SJCRH30 (cell line): ENCODE data around the gene STKLD1. TPM values are rescaled to one million over a fixed set of nuclear protein-coding genes. Genes with fewer than 3 reads are reported as not detected.

Source experiments
- DNase-seq, 2 experiments: peaks; one replicate each; pipeline ENCODE4 v3.0.0-alpha.2; 2015 to 2020
- H3K27ac ChIP-seq: fragments of 250-450 bp; sonication (Bioruptor Pico); 2 replicates; pipeline ENCODE4 v1.5.1; 2020; ENCODE audit warnings: mild to moderate bottlenecking, moderate library complexity
- H3K27me3 ChIP-seq: fragments of 250-450 bp; sonication (Bioruptor Pico); 2 replicates; pipeline ENCODE4 v1.5.1; 2020; ENCODE audit warnings: mild to moderate bottlenecking, moderate library complexity
- H3K36me3 ChIP-seq: fragments of 250-450 bp; sonication (Bioruptor Pico); 2 replicates; pipeline ENCODE4 v1.5.1; 2020; ENCODE audit warnings: mild to moderate bottlenecking, moderate library complexity
- H3K4me1 ChIP-seq: fragments of 250-450 bp; sonication (Bioruptor Pico); 2 replicates; pipeline ENCODE4 v1.5.1; 2020; ENCODE audit warnings: mild to moderate bottlenecking, moderate library complexity
- H3K4me3 ChIP-seq: fragments of 250-450 bp; sonication (Bioruptor Pico); 2 replicates; pipeline ENCODE4 v1.5.1; 2020; ENCODE audit warnings: mild to moderate bottlenecking, moderate library complexity
- H3K9me3 ChIP-seq: fragments of 250-450 bp; sonication (Bioruptor Pico); replicated peaks from 2 replicates; pipeline ENCODE4 v1.5.1; 2020; ENCODE audit warnings: mild to moderate bottlenecking, moderate library complexity
- total RNA-seq: library from RNA; depleted of rRNA; stranded (reverse); fragments of >200 nt; shearing (Covaris generic); gene quantifications from 2 replicates; pipeline ENCODE4 v1.2.3, GENCODE V29; 2014

The STKLD1 gene
- total RNA-seq, 1 experiment from 2014 or later, result 1.7 TPM

GRCh38 chr9:133340256-133340655, 35.9 kb upstream of the STKLD1 start:
- Histone ChIP-seq H3K27ac (no peak overlapping the region), H3K36me3 (peaks cover 40% of the 10 kb centered on the region)

GRCh38 chr9:133340916-133341315, 35.2 kb upstream of the STKLD1 start:
- no peaks in the 10 kb centered on the region for H3K9me3 ChIP-seq
- H3K27me3 ChIP-seq, result no peaks in the 10 kb centered on the region
- peaks cover 11% of the 10 kb centered on the region for H3K4me1 ChIP-seq
- H3K36me3 ChIP-seq, result peaks cover 47% of the 10 kb centered on the region
- H3K27ac ChIP-seq, result no peak overlapping the region
- DNase-seq, result no peak
- H3K4me3 ChIP-seq, result no peak overlapping the region

More at GRCh38 chr9:133340256-133340655, 35.9 kb upstream of the STKLD1 start:
- Histone ChIP-seq H3K9me3 (no peaks in the 10 kb centered on the region), H3K4me3 (no peak overlapping the region), H3K4me1 (peaks cover 11% of the 10 kb centered on the region), H3K27me3 (no peaks in the 10 kb centered on the region)
- no peak for DNase-seq

DNA sequence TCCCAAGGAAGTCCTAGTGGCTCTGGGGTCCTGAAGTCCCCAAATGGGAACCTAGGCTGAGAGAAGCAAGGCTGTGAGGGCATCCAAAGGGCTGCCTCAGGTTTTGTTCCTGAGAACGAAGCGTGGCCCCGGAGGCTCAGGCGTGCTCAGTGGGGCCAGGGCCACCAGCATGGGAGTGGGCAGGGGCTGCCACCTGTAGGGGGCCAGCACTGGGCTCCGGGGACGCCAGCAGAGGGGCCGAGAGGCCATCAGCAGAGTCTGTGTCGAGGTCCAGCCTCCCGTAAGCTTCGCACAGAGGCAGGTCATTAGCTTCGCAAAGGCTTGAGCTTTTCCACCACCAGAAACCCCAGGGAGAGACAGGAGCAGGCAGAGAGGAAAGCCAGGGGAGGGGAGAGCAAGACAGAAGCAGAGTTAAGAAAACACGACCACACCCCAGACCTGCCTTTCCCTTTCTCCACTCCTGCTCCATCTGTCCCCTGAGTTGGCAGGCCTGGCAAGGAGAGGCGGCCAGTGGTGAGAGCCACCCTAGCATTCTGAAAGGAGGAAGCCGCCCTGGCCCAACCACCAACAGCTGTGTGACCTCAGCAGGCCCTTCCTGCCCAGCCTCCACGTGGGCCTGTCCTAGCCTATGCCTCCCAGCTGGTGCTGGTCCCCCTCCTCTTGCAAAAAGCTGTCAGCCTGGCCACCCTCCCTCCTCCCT, 34.6 kb upstream of the STKLD1 start:
- DNase-seq, result peak; percentile 45 to 46
- Histone ChIP-seq H3K36me3 (peaks cover 48% of the 10 kb centered on the region), H3K27ac (no peak overlapping the region), H3K27me3 (no peaks in the 10 kb centered on the region), H3K9me3 (no peaks in the 10 kb centered on the region), H3K4me1 (peaks cover 13% of the 10 kb centered on the region), H3K4me3 (no peak overlapping the region)

- Histone ChIP-seq H3K27me3 (no peaks in the 10 kb centered on the region), H3K27ac (no peak overlapping the region), H3K4me3 (no peak overlapping the region), H3K9me3 (no peaks in the 10 kb centered on the region), H3K36me3 (peaks cover 48% of the 10 kb centered on the region), H3K4me1 (peaks cover 14% of the 10 kb centered on the region)
- DNase-seq, result no peak
Measured at GRCh38 chr9:133342069-133342406, 34.1 kb upstream of the STKLD1 start.

DNA sequence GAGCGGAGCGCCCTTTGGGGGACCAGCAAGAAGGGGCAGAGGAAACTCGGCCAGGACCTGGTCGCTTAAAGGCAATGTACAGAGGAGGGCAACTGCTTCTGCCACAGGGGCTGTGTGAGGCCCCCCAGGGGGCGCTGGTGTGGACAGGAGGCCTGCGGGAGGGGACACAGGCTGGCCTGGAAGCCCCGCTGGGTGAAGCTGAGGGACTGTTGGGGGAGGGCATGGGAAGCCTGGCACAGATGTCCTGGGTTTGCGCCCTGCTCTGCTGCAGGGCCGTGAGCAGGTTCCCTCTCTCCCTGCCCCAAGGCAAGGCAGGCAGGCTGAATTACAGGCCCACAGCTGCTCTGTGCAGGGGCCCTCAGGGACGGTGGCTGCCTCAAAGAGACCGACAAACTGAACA, 33.6 kb upstream of the STKLD1 start:
- peak; percentile 58 to 66 for DNase-seq
- Histone ChIP-seq H3K27ac (peak overlapping the region; percentile 21; the same call in 1 of the 2 replicates), H3K9me3 (no peaks in the 10 kb centered on the region), H3K27me3 (no peaks in the 10 kb centered on the region), H3K4me1 (peaks cover 14% of the 10 kb centered on the region), H3K36me3 (peaks cover 48% of the 10 kb centered on the region), H3K4me3 (no peak overlapping the region)

DNA sequence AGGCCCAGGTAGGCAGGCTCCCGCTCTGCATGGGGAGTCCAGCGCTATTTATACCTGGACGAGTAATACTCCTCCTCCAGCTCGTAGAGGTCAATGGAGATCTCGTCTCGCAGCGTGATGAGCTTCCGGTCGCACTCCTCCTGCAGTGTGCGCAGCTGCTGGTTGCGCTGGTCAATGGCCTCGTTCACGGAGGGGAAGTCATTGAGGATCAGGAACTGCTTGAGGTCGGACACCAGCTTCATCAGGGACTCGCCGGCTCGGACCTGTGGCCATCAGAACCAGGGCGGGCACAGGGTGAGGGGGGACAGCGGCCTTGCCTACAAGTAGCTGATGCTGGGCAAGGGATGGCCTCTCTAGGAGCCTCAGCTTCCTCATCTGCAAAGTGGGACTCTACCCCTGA, 32.1 kb upstream of the STKLD1 start:
- Histone ChIP-seq H3K27me3 (no peaks in the 10 kb centered on the region), H3K4me3 (no peak overlapping the region), H3K36me3 (peaks cover 57% of the 10 kb centered on the region), H3K4me1 (peaks cover 14% of the 10 kb centered on the region), H3K27ac (no peak overlapping the region), H3K9me3 (no peaks in the 10 kb centered on the region)
- no peak for DNase-seq

GRCh38 chr9:133344979-133345378, 31.2 kb upstream of the STKLD1 start:
- peaks cover 61% of the 10 kb centered on the region for H3K36me3 ChIP-seq
- no peak overlapping the region for H3K27ac ChIP-seq
- DNase-seq, result no peak
- H3K27me3 ChIP-seq, result no peaks in the 10 kb centered on the region
- no peaks in the 10 kb centered on the region for H3K9me3 ChIP-seq
- H3K4me3 ChIP-seq, result no peak overlapping the region
- H3K4me1 ChIP-seq, result peaks cover 20% of the 10 kb centered on the region

DNA sequence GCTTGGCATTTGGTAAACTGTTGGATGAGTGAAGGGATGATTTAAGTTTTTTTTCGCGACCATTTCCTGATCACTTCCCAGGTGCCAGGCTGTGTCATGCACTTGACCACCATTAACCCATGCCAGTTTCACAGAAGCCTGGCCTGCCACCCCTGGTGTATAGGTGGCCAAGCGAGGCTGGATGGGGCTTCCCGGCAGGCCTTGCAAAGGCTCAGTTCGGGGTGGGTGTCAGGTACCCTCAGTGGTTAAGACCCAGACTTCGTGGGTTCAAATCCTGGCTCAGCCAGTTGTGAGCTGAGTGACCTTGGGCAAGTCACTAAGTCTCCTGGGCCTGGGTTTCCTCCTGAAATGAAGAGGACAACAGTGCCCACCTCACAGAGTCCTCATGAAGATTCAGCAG, 30.6 kb upstream of the STKLD1 start:
- H3K27me3 ChIP-seq, result no peaks in the 10 kb centered on the region
- no peak overlapping the region for H3K27ac ChIP-seq
- DNase-seq, result no peak
- peaks cover 63% of the 10 kb centered on the region for H3K36me3 ChIP-seq
- no peak overlapping the region for H3K4me3 ChIP-seq
- no peaks in the 10 kb centered on the region for H3K9me3 ChIP-seq
- H3K4me1 ChIP-seq, result peaks cover 20% of the 10 kb centered on the region

- Histone ChIP-seq H3K27me3 (no peaks in the 10 kb centered on the region), H3K27ac (no peak overlapping the region), H3K4me3 (peak overlapping the region; percentile 100), H3K4me1 (peaks cover 20% of the 10 kb centered on the region), H3K9me3 (no peaks in the 10 kb centered on the region), H3K36me3 (peaks cover 65% of the 10 kb centered on the region)
- no peak for DNase-seq
Measured at GRCh38 chr9:133346021-133346785, 30.0 kb upstream of the STKLD1 start.

GRCh38 chr9:133347515-133347984, 28.6 kb upstream of the STKLD1 start:
- no peaks in the 10 kb centered on the region for H3K9me3 ChIP-seq
- peaks cover 13% of the 10 kb centered on the region for H3K4me1 ChIP-seq
- no peaks in the 10 kb centered on the region for H3K27me3 ChIP-seq
- peak overlapping the region; percentile 97 for H3K27ac ChIP-seq
- peaks cover 71% of the 10 kb centered on the region for H3K36me3 ChIP-seq
- H3K4me3 ChIP-seq, result peak overlapping the region; percentile 100
- DNase-seq, result peak; percentile 54 to 64

- peaks cover 9% of the 10 kb centered on the region; the same call in 1 of the 2 replicates for H3K4me1 ChIP-seq
- no peaks in the 10 kb centered on the region for H3K27me3 ChIP-seq
- H3K9me3 ChIP-seq, result no peaks in the 10 kb centered on the region
- peak; percentile 97 to 99 for DNase-seq
- H3K4me3 ChIP-seq, result peak within 1 kb of the TSS; percentile 100
- peak within 1 kb of the TSS; percentile 97 for H3K27ac ChIP-seq
- H3K36me3 ChIP-seq, result peaks cover 73% of the 10 kb centered on the region
Measured at GRCh38 chr9:133347985-133348717, 28.0 kb upstream of the STKLD1 start, which contains the start of the genes MED22 and RPL7A. MED22 (minus strand) TSS chr9:133348131; CDS start chr9:133346662, 1,469 bp downstream. RPL7A (plus strand) TSS chr9:133348218; CDS start chr9:133348244, 26 bp downstream.

GRCh38 chr9:133348718-133349573, 27.2 kb upstream of the STKLD1 start:
- H3K4me3 ChIP-seq, result peak overlapping the region; percentile 100
- H3K4me1 ChIP-seq, result peaks cover 9% of the 10 kb centered on the region; the same call in 1 of the 2 replicates
- peaks cover 70% of the 10 kb centered on the region for H3K36me3 ChIP-seq
- DNase-seq, result no peak
- peak overlapping the region; percentile 97 for H3K27ac ChIP-seq
- H3K9me3 ChIP-seq, result no peaks in the 10 kb centered on the region
- H3K27me3 ChIP-seq, result no peaks in the 10 kb centered on the region

- Histone ChIP-seq H3K4me1 (peaks cover 9% of the 10 kb centered on the region; the same call in 1 of the 2 replicates), H3K27ac (no peak overlapping the region), H3K27me3 (no peaks in the 10 kb centered on the region), H3K9me3 (no peaks in the 10 kb centered on the region), H3K4me3 (no peak overlapping the region), H3K36me3 (peaks cover 59% of the 10 kb centered on the region)
- DNase-seq, result no peak
Measured at GRCh38 chr9:133349965-133350616, 26.1 kb upstream of the STKLD1 start.
